LNCaP clone FGC (cell line): ENCODE results near the gene PTPRH.

ENCODE experiments used
- DNase-seq: peaks from one replicate; pipeline ENCODE4 v3.0.0-alpha.2; 2011; ENCODE audit warnings: low read depth
- H3K4me3 ChIP-seq: 2 replicates; pipeline ENCODE4 v1.5.1; 2011; ENCODE audit warnings: mild to moderate bottlenecking, low read depth, low read length, control low read depth
- CTCF ChIP-seq: IDR thresholded peaks from 2 replicates; pipeline ENCODE4 v1.5.1; 2012; ENCODE audit warnings: mild to moderate bottlenecking; ENCODE audit not compliant: control insufficient read depth, insufficient read depth; ENCODE audit errors: extremely low read depth

The PTPRH gene

GRCh38 chr19:55193481-55193880, 15.8 kb downstream of the PTPRH start:
- no peak for TF ChIP-seq CTCF
- H3K4me3 ChIP-seq, result no peak overlapping the region
- no peak for DNase-seq

- no peak for DNase-seq
- no peak for TF ChIP-seq CTCF
- H3K4me3 ChIP-seq, result no peak overlapping the region
Observed at GRCh38 chr19:55189403-55189835, 19.9 kb downstream of the PTPRH start.

- H3K4me3 ChIP-seq, result no peak overlapping the region
- TF ChIP-seq CTCF, result no peak
- DNase-seq, result no peak
Observed at GRCh38 chr19:55188625-55189024, 20.7 kb downstream of the PTPRH start.

- TF ChIP-seq CTCF, result no peak
- DNase-seq, result no peak
- no peak overlapping the region for H3K4me3 ChIP-seq
Observed at GRCh38 chr19:55186080-55186479, 23.2 kb downstream of the PTPRH start.

- no peak for DNase-seq
- no peak for TF ChIP-seq CTCF
- H3K4me3 ChIP-seq, result no peak overlapping the region
Observed at GRCh38 chr19:55181740-55182139, 27.6 kb downstream of the PTPRH start.

GRCh38 chr19:55179606-55180484, 29.5 kb downstream of the PTPRH start, which contains the start of gene SYT5:
TSS of gene SYT5 (minus strand) at chr19:55180289. CDS start at chr19:55179041, 1,248 bp downstream.
- no peak within 1 kb of the TSS for H3K4me3 ChIP-seq
- TF ChIP-seq CTCF, result no peak
- no peak for DNase-seq
